Stimulated activated CD8-positive, alpha-beta memory T cell treated with anti-CD3 and anti-CD28 coated beads, Interleukin-2, amount 100 ng/mL, for 1 hour (primary cell): ENCODE measurements around the gene EFCAB6.

Experiments
- DNase-seq, 2 donors: peaks; one replicate each; pipeline ENCODE4 v3.0.0-alpha.2; 2020; ENCODE audit warnings: low read depth in 2 of 2

EFCAB6 gene

DNA sequence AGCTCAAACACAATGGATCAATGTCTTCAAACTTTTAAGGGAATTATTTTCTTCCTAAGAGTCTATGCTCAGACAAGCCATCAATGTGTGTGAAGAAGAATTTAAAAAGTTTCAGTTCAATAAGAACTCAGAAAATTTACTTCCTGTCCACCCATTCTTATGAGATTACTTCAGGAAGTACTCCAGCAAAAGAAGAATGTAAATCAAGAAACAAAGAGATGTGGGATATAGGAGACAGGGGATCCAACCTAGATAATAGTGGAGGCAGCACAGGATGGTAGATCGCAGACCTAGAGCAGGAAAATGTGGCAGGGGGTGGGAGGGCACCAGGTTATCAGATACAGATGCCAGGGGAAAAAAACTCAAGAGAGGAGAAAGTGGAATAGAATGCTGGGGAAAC, 229.7 kb downstream of the EFCAB6 start:
- DNase-seq, result no peak

DNA sequence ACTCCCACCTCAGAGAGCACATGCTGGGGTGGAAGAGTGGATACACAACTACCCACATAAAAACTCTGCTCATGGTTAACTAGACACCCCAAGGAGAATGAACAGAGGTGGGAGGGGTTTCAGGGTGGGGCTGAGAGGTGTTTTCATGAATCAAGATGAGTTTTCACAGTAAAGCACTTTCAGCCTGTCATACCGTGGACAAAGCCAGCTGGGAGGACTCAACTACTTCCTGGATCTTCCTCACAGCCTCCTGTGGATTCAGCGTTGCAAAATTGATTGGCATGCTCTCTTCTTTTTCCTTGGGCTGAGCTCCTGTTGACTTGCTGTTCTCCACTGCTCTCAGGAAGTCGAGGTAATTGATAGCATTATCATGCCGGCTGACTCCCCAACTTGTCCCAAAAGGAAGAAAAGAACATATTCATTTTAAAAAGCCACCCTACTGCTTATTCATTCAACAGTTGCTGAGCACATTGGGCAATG, 231.8 kb downstream of the EFCAB6 start:
- no peak for DNase-seq

DNA sequence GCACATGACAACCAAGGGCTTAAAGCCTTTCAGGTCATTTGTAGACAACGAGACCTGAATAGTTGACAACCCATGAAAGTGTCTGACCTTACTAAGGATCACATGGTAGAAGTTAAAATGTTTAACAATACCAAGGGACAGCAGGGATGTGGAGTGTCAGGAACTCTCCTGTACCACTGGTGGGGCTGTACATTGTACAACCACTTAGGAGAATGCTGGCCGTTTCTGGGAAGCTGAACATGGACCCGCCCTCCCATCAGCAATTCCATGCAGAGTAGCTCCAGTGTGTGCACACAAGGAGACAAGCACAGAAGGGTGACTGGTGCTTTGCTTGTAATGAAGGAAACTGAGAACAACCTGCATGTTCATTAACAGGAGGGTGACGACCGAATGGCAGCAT, 237.4 kb downstream of the EFCAB6 start:
- no peak for DNase-seq

DNA sequence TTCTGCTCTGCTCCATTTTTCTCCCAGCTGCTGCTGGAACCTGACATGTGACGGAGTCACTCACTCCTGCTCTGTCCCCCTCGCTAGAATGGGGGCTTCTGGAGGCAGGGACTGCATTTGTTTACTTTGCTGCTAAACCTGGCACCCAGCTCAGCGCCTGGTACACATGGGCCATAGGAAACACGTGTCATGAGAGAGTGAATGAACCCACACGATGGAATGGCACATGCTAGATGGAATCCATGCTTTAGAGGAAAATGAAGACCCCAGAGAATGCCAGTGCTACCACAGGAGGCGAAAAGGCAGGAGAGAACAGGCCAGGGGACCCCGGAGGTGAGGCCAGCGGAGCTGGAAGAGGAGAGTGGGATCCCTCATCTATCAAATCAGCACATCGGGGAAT, 239.4 kb downstream of the EFCAB6 start:
- no peak for DNase-seq

DNA sequence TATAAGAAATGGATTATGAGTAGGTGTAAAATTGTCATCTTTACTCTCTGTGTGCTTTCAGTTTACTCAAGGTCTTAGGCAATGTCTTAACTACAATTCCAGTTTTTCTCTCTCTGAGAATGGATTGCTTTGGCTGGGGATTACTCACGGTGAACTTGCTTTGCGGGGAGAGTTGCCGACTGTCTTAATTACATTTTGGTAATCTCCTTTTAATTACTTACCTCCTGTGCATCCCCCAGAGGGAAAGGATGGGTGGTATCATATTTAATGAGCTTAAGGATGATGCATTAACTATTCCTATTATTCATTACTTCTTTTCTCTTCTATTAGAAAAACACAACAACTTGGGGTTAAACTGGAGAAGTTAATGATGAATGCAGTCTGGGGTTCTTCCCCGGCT, 240.9 kb downstream of the EFCAB6 start:
- no peak for DNase-seq

DNA sequence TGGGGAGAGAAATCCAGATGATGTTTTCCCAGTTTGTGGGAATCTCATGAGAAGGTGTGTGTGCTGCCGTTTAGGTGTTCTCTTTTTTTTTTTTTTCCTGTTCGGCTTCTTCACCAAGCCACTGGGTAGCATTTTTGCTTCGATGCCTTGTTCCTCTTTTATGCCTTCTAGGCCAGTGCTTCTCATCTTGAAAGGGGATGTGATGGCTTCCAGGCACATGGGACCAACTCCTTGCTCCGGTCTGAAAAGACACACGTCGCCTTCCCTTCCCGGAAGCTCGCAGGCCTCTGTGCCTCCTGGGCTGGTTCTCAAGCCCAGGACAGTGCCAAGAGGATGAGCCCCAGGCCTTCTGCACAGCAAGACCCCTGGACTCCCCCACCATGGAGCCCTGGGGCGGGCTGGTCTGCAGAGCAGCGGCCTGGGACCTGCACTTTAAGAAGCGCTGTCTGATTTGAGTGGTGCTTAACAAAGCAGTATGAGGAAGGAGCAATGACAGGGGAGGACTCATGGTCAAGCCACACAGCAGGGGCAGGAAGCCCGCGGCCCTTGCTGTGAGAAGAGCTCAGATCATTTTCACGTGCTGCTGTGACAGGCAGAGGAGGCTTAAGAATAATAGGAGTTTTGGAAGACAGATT, 241.5 kb downstream of the EFCAB6 start:
- no peak for DNase-seq

DNA sequence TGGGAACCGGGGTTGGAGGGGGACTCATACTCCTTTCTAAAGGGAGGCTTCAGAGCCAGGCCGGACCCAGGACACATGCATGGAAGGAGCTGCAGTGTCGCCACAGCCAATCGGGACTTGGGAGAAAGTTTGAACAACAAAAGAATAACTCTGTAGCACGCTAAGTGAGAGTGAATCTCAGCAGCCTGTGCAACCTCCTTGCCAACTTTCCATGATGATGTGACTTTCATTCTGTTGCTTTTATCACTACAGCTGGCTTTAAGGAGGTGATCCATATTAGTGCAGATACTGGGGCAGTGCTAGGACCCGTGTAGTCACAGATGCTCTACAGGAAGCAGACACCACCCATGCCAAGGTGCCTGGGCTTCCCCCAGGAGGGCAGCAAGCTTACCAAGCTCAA, 243.0 kb downstream of the EFCAB6 start:
- DNase-seq, result no peak

DNA sequence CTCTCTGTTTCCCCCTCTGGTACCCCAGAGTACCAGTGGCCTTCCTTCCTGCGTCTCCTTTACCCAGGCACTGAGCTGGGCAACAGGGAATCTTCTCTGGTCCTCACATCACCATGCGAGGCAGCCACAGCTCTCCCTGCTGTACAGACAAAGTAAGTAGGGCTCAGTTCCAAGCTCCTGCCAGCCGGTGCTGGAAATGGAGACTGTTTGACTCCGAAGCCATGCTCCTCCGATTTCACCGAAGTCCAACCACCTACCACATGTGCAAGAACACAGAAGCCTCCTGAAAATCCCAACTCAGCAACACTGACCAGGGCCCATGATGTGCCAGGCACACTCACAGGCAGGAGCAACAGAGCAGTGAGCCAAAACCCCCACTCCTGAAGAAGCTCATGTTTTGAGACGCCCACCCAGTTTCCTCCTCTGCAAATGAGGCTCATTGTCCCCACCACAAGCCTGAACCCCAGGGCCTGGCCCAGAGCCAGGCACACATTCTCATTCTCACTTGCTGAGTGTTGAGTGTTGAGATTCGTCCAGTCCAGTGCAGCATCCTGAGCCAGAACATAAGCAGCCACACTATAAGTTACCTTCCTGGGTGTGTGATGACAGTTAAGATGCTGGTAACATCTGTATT, 244.3 kb downstream of the EFCAB6 start:
- DNase-seq, result no peak

DNA sequence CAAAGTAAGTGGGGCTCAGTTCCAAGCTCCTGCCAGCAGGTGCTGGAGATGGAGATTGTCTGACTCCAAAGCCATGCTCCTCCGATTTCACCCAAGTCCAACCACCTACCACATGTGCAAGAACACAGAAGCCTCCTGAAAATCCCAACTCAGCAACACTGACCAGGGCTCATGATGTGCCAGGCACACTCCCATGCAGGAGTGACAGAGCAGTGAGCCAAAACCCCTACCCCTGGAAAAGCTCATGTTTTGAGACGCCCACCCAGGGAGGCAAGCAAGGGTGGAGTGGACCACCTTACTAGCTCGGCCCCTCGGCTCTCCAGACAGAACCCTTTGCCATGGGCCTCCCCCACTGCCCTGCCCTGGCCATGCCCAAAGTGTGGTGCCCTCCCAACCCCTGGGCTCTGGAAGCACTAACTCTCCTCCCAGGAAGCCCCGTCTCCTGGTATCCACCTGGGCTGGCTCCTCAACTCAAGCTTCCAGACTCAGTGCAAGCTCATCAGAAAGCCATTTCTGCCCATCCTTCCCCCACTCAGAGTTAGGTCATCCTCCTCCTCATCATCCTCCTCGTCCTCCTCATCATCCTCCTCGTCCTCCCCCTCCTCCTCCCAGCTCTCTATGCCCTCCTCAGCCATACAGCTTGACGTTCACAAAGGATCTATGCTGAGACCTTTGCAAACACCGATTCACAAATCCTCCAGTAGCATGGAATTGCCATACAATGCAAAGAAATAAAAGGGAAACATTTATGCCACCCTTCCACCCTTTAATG, 245.4 kb downstream of the EFCAB6 start:
- no peak for DNase-seq

DNA sequence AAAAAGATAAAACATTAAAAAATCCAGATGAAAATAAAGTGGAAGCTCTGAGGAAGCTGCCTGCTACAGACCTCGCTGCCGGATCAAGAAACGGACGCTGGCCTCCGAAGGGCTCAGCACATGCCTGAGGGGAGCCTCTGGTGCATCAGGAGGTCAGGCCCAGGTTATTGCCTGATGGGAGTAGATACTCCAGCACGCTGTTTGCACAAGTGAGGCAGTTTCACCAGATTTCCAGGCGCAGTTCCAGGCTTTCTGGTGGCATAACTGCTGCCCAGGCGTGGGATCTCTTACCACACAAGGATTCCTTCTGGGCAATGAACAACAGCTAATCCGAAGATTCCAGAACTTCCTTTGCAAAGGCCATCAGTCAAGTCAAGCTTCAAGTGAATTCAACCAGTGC, 246.1 kb downstream of the EFCAB6 start:
- no peak for DNase-seq

DNA sequence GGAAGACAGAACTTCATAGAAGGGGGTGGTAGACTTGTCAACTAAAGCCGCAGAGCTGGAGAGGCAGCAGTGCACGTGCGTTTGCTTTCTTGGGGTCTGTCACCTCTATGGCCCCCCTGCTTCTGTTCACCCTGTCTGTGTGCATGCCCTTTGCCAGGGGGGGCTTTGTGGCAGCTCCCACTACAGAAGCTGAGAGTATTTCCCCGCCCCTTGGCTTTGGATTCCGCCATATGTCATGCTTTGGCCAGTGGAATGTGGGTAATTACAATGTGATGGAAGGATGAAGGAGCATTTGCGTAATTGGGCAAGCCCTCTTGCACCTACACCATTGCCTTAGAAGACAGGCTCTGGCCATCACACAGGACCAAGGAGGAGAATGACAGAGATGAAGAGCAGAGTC, 247.2 kb downstream of the EFCAB6 start:
- DNase-seq, result no peak

DNA sequence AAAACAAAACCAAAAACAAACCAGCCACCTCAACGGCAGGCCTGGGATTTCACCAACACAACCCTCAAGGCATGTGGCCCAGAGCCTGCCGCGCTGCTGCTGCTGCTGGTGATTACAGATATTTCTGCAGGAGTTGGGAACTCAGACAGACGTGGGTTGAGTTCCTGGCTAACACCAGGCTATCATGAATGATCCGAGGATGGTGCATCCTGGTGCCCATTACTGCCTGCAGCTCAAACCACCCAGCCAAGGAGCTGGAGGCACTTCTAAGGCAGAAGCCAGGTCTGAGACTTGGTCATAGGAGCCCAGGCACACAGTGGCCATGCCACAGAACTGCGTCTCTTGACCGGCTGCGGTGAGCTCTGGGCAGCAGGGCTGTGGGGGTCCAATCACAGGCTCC, 248.5 kb downstream of the EFCAB6 start:
- DNase-seq, result no peak

DNA sequence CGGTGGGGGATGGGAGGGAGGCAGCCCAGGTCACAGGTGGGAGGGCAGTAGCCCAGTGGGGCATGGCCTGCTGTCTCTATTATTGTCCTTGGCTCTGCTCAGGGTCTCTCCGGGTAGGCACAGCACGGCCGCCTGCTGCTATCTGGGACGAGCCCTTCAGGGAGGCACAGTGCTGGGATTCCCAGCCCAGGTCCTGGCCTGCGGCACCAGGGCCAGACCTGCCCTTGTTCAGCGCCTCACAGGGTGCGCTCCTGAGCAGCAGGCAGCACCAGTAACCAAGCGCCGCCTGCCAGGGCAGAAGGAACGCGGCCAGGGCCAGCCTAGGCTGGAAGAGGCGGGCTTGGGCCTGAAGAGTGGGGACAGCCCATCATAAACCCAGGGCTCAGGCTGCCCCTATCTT, 249.3 kb downstream of the EFCAB6 start:
- no peak for DNase-seq

DNA sequence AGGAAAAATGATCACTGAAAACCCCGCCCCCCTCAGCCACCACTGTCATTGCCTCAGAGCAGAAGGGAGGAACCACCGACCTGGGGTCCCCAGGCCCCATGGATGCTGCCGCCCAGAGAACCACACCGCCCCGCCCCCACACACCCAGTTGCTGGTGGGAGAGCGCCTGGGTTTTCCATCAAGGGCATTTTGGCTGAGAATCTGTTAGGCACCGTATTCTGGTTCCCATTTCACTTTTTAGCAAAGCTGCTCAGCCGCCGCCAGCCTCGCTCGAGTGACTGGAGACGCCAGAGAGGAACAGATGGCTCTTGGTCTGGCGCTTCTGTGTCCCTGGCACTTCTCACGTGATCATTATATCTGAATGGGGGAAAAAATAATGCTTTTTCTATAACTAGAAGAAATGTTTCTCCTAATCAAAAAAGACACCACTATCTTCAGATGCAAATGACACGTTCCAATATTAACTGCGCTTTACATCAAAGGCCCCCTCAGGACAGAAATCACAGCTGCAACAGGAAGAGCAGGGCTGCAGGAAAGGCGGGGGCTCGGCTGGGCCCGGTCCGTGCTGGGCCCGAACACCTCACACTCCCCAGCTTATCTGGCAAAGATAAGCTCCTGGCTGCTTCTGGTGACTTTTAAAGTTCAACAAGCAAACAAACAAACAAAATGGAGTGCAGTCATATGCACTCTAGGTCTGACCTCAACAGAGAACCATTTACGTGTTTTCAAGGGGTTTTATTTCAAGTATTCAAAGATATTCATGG, 250.5 kb downstream of the EFCAB6 start:
- no peak for DNase-seq

DNA sequence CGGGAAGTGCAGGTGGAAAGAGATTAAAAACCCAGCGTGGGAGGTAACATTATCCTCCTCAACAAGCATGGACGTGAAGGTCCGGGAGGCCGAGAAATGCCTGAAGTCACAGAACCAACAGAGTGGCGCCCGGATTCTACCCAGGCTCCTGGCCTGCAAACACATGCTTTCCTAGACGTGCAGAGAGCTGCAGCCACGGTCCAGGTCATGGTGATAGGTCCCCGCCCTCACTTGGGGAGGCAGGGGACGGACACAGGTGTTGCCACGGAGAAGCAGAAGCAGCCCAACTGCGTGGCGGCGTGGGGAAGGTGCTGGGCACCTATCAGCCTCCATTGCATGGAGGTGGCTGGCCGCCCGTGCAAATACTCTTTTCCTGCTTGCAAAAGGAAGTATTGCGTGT, 251.5 kb downstream of the EFCAB6 start:
- DNase-seq, result no peak

DNA sequence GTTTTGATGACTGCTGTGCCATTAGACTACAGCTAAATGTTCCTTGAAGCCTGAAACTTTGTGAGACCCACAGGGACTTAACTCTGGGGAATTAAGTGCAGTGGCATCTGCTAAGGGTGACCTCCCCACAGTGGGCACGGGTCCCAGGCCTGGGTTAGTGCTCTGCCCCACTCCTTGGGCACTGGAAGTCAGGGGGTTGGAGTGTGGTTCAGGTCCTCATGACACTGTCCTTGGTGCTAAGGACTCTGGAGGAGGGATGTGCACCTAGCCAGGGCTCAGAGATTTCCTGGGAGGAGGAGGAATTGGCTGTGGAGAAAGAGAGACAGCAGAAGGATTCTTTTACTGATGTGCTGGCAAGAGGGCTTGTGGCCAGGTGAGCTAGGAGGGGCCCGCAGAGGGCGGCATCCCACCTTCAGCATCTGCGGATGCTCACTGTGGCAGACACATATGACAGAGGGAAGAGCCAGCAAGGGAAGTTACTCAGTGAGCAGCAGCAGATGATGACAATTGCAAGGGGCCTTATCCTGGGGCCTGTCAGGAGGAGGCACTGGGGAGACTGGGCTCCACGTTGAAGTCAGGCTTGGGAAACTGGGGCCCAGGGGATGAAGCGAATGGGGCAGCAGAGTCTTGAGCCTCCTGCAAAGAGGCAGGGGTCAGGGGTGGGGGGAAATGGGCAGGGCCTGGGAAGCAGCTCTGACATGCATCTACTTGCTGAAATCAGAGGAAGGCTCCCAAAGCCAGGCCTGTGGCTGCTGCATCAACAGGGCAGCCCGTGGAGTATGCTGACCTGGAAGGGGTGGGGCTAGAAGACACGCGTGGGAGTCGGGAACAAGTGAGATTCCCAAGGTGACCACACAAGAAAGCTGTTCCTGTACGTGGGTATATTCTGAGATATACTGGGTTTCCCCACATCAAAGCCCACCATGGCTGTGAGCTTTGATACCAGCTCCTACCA, 256.3 kb downstream of the EFCAB6 start:
- DNase-seq, result no peak

DNA sequence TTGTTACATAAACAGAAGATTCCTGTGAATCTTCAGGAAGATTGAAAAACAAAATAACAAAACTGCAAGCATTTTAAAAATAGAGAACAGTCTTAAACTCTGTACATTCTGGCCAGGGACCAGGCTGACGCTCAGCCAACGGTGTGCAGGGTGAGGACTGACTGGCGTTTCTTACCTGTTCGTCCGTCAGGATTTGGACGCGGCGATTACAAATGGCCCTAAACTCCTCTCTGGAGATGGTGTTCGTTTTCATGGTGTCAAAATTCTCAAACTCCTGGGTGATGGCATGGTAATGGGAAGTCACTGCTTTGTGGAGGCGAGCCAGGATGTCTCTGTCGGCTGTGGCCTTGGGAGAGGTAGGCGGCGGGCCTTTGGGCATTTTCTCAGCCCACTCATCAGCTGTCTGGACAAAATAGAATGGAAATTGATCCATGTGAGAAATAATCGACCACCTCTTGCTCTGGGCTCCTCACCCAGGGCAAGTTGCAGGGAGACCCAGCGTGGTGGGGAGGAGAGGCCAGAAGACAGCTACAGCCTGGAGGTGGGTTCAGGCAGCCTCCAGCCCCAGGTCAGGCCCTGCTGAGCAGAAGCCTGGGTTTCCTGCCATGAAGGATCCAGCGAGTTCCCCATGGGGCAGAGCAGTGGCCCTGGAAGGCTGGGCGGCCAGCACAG, 257.3 kb downstream of the EFCAB6 start:
- no peak for DNase-seq

DNA sequence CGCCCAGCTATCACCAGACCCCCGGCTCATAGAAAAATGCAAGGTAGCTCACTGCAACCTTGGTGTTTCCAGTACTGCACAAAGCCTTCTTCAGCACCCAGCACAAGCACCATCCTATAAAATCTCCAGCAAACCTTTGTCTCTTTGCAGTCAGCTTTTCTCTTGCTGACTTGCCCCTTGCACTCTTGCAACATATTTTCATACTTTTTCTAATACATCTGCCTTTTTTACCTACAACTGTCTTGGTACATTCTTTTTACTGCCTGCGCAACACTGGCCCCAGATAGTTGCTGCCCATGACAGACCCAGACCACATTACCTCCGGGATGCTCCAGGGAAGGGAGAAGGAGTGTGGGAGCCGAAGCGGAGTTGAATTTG, 257.9 kb downstream of the EFCAB6 start:
- DNase-seq, result no peak

DNA sequence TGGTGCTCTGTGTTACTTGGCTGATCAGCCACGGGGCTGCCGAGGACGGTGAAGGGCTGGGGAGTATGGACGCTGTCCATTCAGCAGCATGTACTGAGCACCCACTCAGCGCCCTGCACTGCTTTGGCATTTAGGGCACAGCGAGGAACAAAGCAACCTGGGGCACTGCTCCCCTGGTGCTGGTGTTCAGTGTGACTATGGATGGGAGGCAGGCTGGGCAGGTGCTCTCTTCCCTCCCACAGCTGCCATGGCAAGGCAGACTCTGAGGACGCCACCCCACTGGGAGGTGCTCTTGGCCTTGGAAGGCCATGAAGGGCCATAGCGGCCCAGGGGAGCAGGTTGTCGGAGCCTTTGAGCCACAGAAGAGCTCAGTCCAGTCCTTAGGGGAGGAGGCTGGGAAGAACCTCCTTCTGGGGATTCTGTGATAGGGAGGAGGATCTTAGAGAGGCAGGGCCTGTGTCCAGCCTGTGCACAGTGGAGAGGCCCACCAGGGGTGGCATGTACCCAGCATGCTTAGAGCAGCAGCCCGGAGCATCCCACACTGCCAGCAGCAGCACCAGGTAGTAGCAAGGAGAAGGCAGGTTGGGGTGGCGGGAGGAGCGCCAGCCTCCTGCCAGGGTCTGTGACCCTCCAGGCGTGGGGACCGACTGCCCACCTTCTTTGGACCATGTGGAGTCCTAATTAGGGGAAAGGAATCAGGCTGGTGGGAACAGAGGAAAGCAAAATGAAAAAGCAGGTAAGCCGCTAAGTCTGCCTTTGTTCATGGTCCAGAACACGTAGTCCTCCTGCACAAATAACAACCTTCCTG, 258.4 kb downstream of the EFCAB6 start:
- no peak for DNase-seq

DNA sequence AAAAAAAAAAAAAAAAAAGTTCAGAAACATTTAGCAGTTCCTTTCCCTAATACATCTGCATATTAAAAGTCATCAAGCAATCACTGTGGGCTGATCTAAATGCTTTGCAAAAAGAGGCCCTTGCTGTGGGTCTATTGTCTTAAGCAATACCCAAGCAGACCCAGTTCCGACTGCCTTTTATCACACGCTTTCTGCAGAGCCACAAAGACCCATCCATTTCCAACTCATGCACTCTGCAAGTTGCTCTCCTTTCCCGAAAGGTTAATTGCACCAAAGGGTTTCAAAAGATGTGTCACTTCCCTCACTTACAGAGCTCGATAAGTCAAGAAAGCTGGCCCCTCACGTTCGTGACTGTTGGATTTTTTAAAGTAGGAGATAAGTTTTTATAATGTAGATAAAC, 261.4 kb downstream of the EFCAB6 start:
- DNase-seq, result no peak
